ENCODE measurements around the gene RNASEH2C. TPM values are rescaled to one million over a fixed set of nuclear protein-coding genes. Genes with fewer than 3 reads are reported as not detected.

The RNASEH2C gene
- total and polyA plus RNA-seq, 2 of the 13 experiments (the other 11 are each of a cell fraction or from before 2014, with no cell fraction given), result 27.4 to 50.9 TPM

- TF ChIP-seq KLF16 (CRISPR knock-in tag; IDR thresholded peaks at IDR 0.05) (0 out of 4 replicates have a peak, but pooled peaks of 1 of the 2 experiments have one; percentile 38), GRHL1 (CRISPR knock-in tag; conservative IDR thresholded peaks at IDR 0.05) (no peak), RFX5 (IDR thresholded peaks at IDR 0.05; ENCODE audit: low read depth, low read length) (0 out of 2 replicates have a peak, but pooled peaks have one; percentile 7), RARG (CRISPR knock-in tag; IDR thresholded peaks at IDR 0.05; ENCODE audit: low read depth) (no peak), ZNF788 (CRISPR knock-in tag; IDR thresholded peaks at IDR 0.05; ENCODE audit: borderline replicate concordance) (peak; percentile 65; the same call in 1 of the 2 replicates), ELF3 (CRISPR knock-in tag; IDR thresholded peaks at IDR 0.05) (peak; percentile 53), RFX1 (IDR thresholded peaks at IDR 0.05) (no peak), ADNP (CRISPR knock-in tag; IDR thresholded peaks at IDR 0.05) (0 out of 2 replicates have a peak, but pooled peaks have one; percentile 55), MED1 (CRISPR knock-in tag; IDR thresholded peaks at IDR 0.05) (0 out of 2 replicates have a peak, but pooled peaks have one; percentile 33), GABPB1 (CRISPR knock-in tag; IDR thresholded peaks at IDR 0.05) (peak; percentile 51), ZNF280B (CRISPR knock-in tag; IDR thresholded peaks at IDR 0.05; ENCODE audit: borderline replicate concordance) (no peak), ZBTB44 (CRISPR knock-in tag; IDR thresholded peaks at IDR 0.05) (no peak), THAP11 (CRISPR knock-in tag; IDR thresholded peaks at IDR 0.05) (peak; percentile 40; the same call in 1 of the 2 replicates), ZNF274 (CRISPR knock-in tag; IDR thresholded peaks at IDR 0.05) (no peak), ZNF687 (CRISPR knock-in tag; IDR thresholded peaks at IDR 0.05) (peak; percentile 38), ZNF33A (CRISPR knock-in tag; IDR thresholded peaks at IDR 0.05; ENCODE audit: borderline replicate concordance) (0 out of 2 replicates have a peak, but pooled peaks have one; percentile 50), HOXA5 (CRISPR knock-in tag; IDR thresholded peaks at IDR 0.05) (peak; percentile 57; the same call in 1 of the 2 replicates), MNT (IDR thresholded peaks at IDR 0.05) (no peak), ZMYM4 (CRISPR knock-in tag; IDR thresholded peaks at IDR 0.05) (peak; percentile 83)
Observed at GRCh38 chr11:65744026-65744698, 23.6 kb upstream of the RNASEH2C start (continued).
